PC-9 (cell line): Measurements from ENCODE around the gene DMPK. TPM values are rescaled to one million over a fixed set of nuclear protein-coding genes. Genes with fewer than 3 reads are reported as not detected.

ENCODE experiments used
- BruUV-seq: library from RNA; stranded (reverse); fragments of 400-500 nt; replicated peaks from 2 replicates; lab custom pipeline; 2021; lab: Mats Ljungman, UMichigan
- CTCF ChIA-PET: fragments of 300-600 bp; sonication (Branson Sonifier 250); formaldehyde crosslinking; loops from one replicate; lab custom pipeline; 2022; ENCODE audit warnings: antibody characterized with exemption; lab: Charles Lee
- POLR2A ChIA-PET: fragments of 300-600 bp; sonication (Branson Sonifier 250); formaldehyde crosslinking; loops from one replicate; lab custom pipeline; 2022; ENCODE audit warnings: antibody characterized with exemption; ENCODE audit not compliant: unreplicated experiment; lab: Charles Lee
- DNase-seq, 2 experiments: peaks; one replicate each; pipeline versions ENCODE4 v3.0.0 to v3.0.0-alpha.2; 2015 to 2022; ENCODE audit warnings: mixed read lengths in 1 of 2
- H2AFZ ChIP-seq: fragments of 200-600 bp; sonication (generic); 2 replicates; pipeline ENCODE4 v1.8.1; 2017; ENCODE audit warnings: antibody characterized with exemption
- H3F3A ChIP-seq: fragments of 200-600 bp; sonication (generic); 2 replicates; pipeline ENCODE4 v1.8.1; 2017; ENCODE audit warnings: antibody characterized with exemption, mild to moderate bottlenecking, low read depth; ENCODE audit not compliant: insufficient read depth
- H3K27ac ChIP-seq: fragments of 200-600 bp; sonication (generic); 2 replicates; pipeline ENCODE4 v1.6.1; 2016; ENCODE audit warnings: mixed run types
- H3K27me3 ChIP-seq: fragments of 200-600 bp; sonication (generic); 2 replicates; pipeline ENCODE4 v1.6.1; 2016; ENCODE audit warnings: low read depth, mixed run types; ENCODE audit not compliant: insufficient read depth
- H3K36me3 ChIP-seq: fragments of 200-600 bp; sonication (generic); 2 replicates; pipeline ENCODE4 v1.6.1; 2016; ENCODE audit warnings: low read depth, mixed run types
- H3K4me1 ChIP-seq: fragments of 200-600 bp; sonication (generic); replicated peaks from 2 replicates; pipeline ENCODE4 v1.6.1; 2016; ENCODE audit warnings: mixed run types; ENCODE audit not compliant: insufficient read depth
- H3K4me2 ChIP-seq: fragments of 200-600 bp; sonication (generic); 2 replicates; pipeline ENCODE4 v1.6.1; 2017; ENCODE audit warnings: mixed run types
- H3K4me3 ChIP-seq: fragments of 200-600 bp; sonication (generic); 2 replicates; pipeline ENCODE4 v1.6.1; 2016; ENCODE audit warnings: mixed run types
- H3K79me2 ChIP-seq: fragments of 200-600 bp; sonication (generic); 2 replicates; pipeline ENCODE4 v1.6.1; 2017; ENCODE audit warnings: low read depth, mixed run types
- H3K9me2 ChIP-seq: fragments of 200-600 bp; sonication (generic); 2 replicates; pipeline ENCODE4 v1.8.1; 2017; ENCODE audit warnings: mild to moderate bottlenecking; ENCODE audit not compliant: insufficient read depth
- H3K9me3 ChIP-seq: fragments of 200-600 bp; sonication (generic); 2 replicates; pipeline ENCODE4 v1.8.1; 2016; ENCODE audit warnings: low read depth; ENCODE audit not compliant: insufficient read depth
- H4K20me1 ChIP-seq: fragments of 200-600 bp; sonication (generic); 2 replicates; pipeline ENCODE4 v1.8.1; 2017; ENCODE audit not compliant: insufficient read depth
- CTCF ChIP-seq: fragments of 200-600 bp; sonication (generic); conservative IDR thresholded peaks from 2 replicates; pipeline ENCODE4 v1.6.1; 2017; ENCODE audit warnings: mixed run types, antibody characterized with exemption, mild to moderate bottlenecking, moderate library complexity
- EZH2 ChIP-seq: fragments of 200-600 bp; sonication (generic); IDR thresholded peaks from 2 replicates; pipeline ENCODE4 v1.8.0; 2017; ENCODE audit warnings: antibody characterized with exemption, low read depth
- intact Hi-C: fragments of 100-400 bp; cut with micrococcal nuclease; formaldehyde crosslinking; loops from one replicate; pipeline ENCODE4 v1.10.0; 2022; ENCODE audit not compliant: unreplicated experiment
- total RNA-seq: library from RNA; stranded (reverse); gene quantifications from 2 replicates; pipeline ENCODE4 v1.2.3, GENCODE V29; 2021

The DMPK gene
- total RNA-seq, 1 experiment from 2014 or later = 110 TPM

GRCh38 chr19:45817725-45818301 lies 35.5 kb upstream of the DMPK start:
- intact Hi-C loops = loop anchor here (1.0 to 2.0 kb wide), 4 partner anchors 48 to 259 kb away; no protein-coding TSS in a partner anchor
- POLR2A ChIA-PET = no interaction called here

GRCh38 chr19:45817010-45817724 lies 34.9 kb upstream of the DMPK start:
- DNase-seq = peak; percentile 86 to 95
- no TSS peak for BruUV-seq
- no peak overlapping the region for H2AFZ ChIP-seq
- H3K4me3 ChIP-seq = no peak overlapping the region
- no peaks in the 10 kb centered on the region for H3K4me1 ChIP-seq
- H3K79me2 ChIP-seq = no peaks in the 10 kb centered on the region
- POLR2A ChIA-PET = interaction anchor here (0.6 kb wide), 1 partner anchor 69 kb away, joined by 7 read pairs; the partner anchor contains the start of gene IRF2BP1
- TF ChIP-seq EZH2 = no peak
- TF ChIP-seq CTCF = peak; percentile 99
- peaks cover 4% of the 10 kb centered on the region; the same call in 1 of the 2 replicates for H4K20me1 ChIP-seq
- no peak overlapping the region for H3K4me2 ChIP-seq
- H3F3A ChIP-seq = peaks cover 28% of the 10 kb centered on the region
- no peaks in the 10 kb centered on the region for H3K9me3 ChIP-seq
- CTCF ChIA-PET = interaction anchor here (0.6 to 1.1 kb wide), 14 partner anchors 12 to 578 kb away, joined by 3 to 16 read pairs (median 4); partner anchors contain the start of genes DMPK, MYPOP and SIX5
- H3K27me3 ChIP-seq = no peaks in the 10 kb centered on the region
- H3K27ac ChIP-seq = no peak overlapping the region
- H3K36me3 ChIP-seq = no peaks in the 10 kb centered on the region
- intact Hi-C loops = loop anchor here (1.0 to 2.0 kb wide), 4 partner anchors 47 to 260 kb away; no protein-coding TSS in a partner anchor
- no peaks in the 10 kb centered on the region for H3K9me2 ChIP-seq

More at GRCh38 chr19:45817725-45818301, 35.5 kb upstream of the DMPK start:
- no peaks in the 10 kb centered on the region for H3K36me3 ChIP-seq
- no peak overlapping the region for H3K27ac ChIP-seq
- H3F3A ChIP-seq = peaks cover 22% of the 10 kb centered on the region
- H3K27me3 ChIP-seq = no peaks in the 10 kb centered on the region
- BruUV-seq = no TSS peak
- H4K20me1 ChIP-seq = peaks cover 4% of the 10 kb centered on the region; the same call in 1 of the 2 replicates
- no peaks in the 10 kb centered on the region for H3K79me2 ChIP-seq
- CTCF ChIA-PET = interaction anchor here (0.6 to 1.1 kb wide), 2 partner anchors 85 to 192 kb away, joined by 3 to 4 read pairs; partner anchors contain the start of gene MYPOP
- H3K9me3 ChIP-seq = no peaks in the 10 kb centered on the region
- no peak overlapping the region for H2AFZ ChIP-seq
- no peak for TF ChIP-seq EZH2
- no peak for TF ChIP-seq CTCF
- H3K4me3 ChIP-seq = no peak overlapping the region
- no peaks in the 10 kb centered on the region for H3K9me2 ChIP-seq
- H3K4me1 ChIP-seq = no peaks in the 10 kb centered on the region
- no peak overlapping the region for H3K4me2 ChIP-seq
- no peak for DNase-seq

- Histone ChIP-seq H3K27me3 (no peaks in the 10 kb centered on the region), H3K4me1 (no peaks in the 10 kb centered on the region), H3K9me3 (no peaks in the 10 kb centered on the region), H3F3A (peaks cover 31% of the 10 kb centered on the region), H3K36me3 (no peaks in the 10 kb centered on the region), H3K4me2 (no peak overlapping the region), H3K27ac (no peak overlapping the region), H3K9me2 (no peaks in the 10 kb centered on the region), H2AFZ (no peak overlapping the region), H3K4me3 (no peak overlapping the region), H3K79me2 (no peaks in the 10 kb centered on the region), H4K20me1 (peaks cover 4% of the 10 kb centered on the region; the same call in 1 of the 2 replicates)
- intact Hi-C loops = loop anchor here (1.0 to 2.0 kb wide), 4 partner anchors 46 to 260 kb away; no protein-coding TSS in a partner anchor
- POLR2A ChIA-PET = interaction anchor here (0.6 kb wide), 1 partner anchor 70 kb away, joined by 7 read pairs; the partner anchor contains the start of gene IRF2BP1
- CTCF ChIA-PET = interaction anchor here (0.6 to 1.1 kb wide), 14 partner anchors 13 to 579 kb away, joined by 3 to 16 read pairs (median 4); partner anchors contain the start of genes DMPK, MYPOP and SIX5
- TF ChIP-seq EZH2 (no peak), CTCF (no peak)
- DNase-seq = no peak
- no TSS peak for BruUV-seq
These were observed 34.1 kb upstream of the DMPK start for GRCh38 chr19:45816236-45817009.
